TTC549 (cell line): ENCODE results near the gene HOXB2.
"Not testable (repeated sequence)": the region's sequence is repeated elsewhere in the genome, so short reads cannot be mapped to it uniquely, and the experiment has no call there.

Source experiments
- FAIRE-seq: peaks from 2 replicates; lab custom pipeline; 2012; peaks lifted over from hg19 to GRCh38; lab: Jason Lieb, UNC

Gene HOXB2

DNA sequence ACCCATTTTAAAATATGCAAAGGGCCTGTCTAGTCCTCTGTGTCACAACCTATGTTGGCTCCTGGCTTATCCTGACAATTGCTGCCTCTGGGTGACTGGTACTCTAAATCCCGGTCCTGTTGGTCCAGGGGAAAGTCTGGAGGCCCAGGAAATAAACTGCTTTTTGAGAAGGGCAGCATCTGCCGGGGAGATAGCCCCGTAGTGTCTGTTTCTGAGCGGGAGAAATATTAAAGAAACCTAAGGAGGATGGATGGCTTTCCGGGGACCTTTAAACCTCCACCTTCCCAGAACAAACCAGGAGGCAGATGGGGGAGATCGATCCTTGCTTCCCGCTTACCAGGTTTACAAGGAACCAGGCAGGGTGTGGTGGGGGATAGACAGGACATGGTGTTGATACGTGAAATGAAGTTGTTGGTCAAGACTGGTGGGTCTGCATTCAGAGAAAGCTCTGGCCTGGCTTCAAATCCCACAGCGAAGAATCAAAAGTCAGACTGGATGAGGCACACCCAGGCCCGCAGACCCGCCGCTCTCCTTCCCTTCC, 3.8 kb downstream of the HOXB2 start:
- FAIRE-seq: no peak

DNA sequence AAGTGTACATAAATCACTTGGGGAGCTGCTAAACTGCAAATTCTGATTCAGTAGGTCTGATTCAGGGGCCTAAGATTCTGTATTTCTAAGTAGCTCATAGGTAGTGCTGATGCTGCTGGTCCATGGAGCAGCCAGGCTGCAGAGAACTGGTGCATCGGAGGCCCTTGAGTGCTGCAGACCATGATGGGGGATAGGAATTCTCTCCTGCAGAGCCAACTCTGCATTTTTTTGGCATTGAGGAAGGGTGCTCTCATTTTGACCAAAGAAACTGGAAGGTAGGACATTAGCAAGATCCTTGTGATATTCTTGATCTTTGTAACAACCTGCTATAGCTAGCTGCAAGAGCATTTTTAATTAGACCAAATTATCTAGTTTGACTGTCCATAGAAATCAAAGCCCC, 4.7 kb downstream of the HOXB2 start:
- no peak for FAIRE-seq

GRCh38 chr17:48539177-48539576, 5.7 kb downstream of the HOXB2 start:
- no peak for FAIRE-seq

DNA sequence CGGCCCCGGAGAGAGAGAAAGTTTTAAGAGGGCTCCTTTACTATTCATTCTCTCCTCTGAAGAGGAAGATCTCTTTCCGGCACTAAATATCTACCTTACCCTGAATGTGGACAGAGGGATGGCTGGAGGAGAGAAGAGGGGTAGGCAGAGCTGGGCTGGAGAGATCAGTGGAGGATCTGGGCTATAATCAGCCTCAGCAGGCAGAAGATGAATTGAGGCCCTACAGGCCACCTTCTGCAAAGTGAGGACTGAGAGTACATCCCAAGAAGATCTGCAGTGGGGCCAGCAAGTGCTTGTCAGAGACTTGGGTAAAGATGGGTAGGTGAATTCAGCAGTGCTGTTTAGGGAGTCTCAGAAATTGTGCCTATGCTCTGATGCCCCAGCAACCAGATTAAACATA, 7.6 kb downstream of the HOXB2 start:
- FAIRE-seq: no peak

DNA sequence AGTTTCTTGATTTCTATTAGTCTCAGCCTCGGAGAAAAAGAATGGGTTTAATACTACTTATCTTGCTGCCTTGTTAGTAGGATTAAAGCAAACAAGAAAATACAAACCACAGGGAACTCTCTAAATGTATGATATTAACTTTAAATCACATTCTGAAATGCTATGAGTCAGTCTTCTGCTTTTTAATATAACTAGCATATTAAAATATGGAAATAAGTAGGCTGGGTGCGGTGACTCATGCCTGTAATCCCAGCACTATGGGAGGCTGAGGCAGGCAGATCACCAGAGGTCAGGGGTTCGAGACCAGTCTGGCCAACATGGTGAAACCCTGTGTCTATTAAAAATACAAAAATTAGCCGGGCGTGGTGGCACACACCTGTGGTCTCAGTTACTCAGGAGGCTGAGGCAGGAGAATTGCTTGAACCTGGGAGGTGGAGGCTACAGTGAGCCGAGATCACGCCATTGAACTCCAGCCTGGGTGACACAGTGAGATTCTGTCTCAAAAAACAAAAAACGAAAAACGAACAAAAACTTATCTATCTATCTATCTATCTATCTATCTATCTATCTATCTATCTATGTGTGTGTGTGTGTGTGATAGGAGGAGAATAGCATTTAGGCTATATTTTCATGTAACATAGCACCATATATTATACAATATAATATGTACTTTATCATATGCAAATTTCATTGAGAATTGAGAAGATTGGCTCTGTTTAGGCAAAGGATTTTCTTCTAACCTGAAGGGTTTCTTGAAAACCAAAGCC, 8.9 kb downstream of the HOXB2 start:
- FAIRE-seq: not testable (repeated sequence)

DNA sequence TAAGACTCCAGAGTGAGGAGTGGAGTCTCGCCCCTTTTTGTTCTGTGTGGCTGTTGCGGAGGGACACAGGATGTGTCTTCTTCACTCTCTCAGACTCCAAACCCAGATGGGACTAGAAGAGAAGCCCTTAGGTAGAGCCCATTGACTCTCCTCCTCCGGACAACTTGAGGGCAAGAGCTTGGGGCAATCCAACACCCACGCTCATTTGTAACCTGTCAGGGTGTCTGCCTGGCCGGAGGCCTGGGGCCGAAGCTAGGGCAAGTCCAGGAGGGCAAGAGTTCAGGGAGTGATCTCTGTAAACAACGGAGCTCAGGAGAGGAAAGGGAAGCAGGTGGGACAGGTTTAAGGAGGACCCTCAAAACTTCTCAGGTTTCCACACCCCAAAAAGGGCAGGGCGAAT, 12.6 kb downstream of the HOXB2 start:
- FAIRE-seq: no peak

GRCh38 chr17:48530887-48531272, 14.0 kb downstream of the HOXB2 start, which contains the start of gene HOXB1:
TSS of gene HOXB1 (minus strand) at chr17:48531011. CDS start at chr17:48530904, 107 bp downstream.
- FAIRE-seq: no peak

DNA sequence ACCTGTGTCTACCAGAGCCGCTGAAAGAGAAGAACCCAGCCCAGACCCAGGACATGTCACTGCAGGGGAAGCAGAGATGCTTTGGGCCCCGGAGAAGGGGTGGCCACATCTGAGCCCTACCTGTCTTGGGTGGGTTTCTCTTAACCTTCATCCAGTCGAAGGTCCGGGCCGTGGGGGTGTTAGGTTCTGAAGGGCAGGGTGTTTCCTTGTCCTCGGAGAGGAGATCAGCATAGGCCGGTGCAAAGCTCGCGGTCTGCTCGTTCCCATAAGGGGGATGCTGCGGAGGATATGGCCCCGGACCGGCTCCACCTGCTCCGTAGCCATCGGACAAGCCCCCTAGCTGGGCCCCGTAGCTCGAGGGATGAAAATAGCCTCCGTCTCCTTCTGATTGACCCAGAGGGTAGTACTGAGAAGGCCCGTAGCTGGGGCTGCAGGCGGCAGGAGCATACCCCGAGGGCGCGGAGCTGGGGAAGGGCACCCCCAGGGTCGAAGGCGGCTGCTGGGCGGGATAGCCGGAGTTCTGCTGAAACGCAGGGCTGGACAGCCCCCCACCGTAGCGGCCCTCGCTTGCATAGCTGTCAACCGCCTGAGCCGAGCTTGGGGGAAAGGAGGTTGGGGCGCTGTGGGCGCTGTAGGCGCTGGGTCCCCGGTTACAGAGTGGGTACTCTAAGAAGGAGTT, 14.6 kb downstream of the HOXB2 start:
- no peak for FAIRE-seq

- FAIRE-seq: no peak
These were observed 15.3 kb downstream of the HOXB2 start for GRCh38 chr17:48529683-48530009.

DNA sequence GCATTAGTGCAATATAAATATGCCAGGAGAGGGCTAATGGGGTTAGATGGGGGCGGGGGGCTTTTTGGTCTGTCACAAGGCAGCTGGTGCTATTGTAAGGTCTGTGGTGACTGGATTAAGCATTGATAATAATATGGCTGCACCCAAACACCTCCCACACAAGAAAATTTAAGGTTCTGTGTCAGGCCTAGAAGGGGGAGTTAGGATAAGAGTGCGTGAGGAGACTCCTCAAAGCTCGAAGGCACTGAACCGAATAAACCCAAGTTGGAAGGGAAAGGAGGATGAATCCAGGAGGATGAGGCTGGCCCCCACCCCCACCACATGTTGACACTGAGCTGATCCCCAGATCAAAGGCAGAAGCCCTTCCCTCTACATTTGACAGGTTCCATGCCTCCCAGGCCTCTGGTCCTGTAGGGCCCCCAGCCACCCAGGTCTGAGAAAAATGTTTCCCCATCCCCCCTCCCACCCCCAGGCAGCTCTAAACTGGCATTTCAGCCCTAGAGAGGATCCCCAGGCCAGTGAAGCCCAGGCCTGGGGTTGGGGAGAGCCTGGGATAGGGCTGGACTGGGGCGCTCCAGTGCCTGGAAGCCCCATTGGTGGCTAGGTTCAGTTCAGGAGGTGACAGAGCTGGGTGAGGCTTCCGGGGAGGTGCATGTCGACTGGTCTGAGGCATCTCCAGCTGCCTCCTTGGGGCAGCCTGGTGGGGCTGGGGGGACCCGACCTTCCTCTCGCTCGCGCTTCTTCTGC, 15.8 kb downstream of the HOXB2 start:
- FAIRE-seq: no peak

GRCh38 chr17:48528153-48528935, 16.6 kb downstream of the HOXB2 start:
- no peak for FAIRE-seq

GRCh38 chr17:48527547-48527932, 17.4 kb downstream of the HOXB2 start:
- FAIRE-seq: no peak

- FAIRE-seq: no peak
These were observed 18.0 kb downstream of the HOXB2 start for GRCh38 chr17:48526608-48527546.

DNA sequence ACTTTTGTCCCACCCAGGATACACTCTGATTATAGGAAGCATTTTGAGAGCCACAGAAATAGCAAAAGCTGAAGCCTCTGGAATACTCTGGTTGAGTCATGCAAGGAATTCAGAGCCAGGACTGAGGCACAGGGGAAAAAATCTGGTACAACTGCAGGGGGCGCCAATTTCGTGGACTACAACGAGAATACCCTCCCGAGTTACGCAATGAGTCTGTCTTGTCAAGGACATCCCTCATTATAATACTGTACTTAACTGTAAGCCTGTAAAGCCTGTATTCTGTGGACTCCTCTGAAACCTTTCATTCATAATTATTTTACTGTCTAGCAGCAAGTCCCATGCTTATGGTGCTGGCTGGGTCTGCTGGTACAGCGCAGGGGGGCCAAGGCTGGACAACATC, 21.9 kb downstream of the HOXB2 start:
- FAIRE-seq: no peak

DNA sequence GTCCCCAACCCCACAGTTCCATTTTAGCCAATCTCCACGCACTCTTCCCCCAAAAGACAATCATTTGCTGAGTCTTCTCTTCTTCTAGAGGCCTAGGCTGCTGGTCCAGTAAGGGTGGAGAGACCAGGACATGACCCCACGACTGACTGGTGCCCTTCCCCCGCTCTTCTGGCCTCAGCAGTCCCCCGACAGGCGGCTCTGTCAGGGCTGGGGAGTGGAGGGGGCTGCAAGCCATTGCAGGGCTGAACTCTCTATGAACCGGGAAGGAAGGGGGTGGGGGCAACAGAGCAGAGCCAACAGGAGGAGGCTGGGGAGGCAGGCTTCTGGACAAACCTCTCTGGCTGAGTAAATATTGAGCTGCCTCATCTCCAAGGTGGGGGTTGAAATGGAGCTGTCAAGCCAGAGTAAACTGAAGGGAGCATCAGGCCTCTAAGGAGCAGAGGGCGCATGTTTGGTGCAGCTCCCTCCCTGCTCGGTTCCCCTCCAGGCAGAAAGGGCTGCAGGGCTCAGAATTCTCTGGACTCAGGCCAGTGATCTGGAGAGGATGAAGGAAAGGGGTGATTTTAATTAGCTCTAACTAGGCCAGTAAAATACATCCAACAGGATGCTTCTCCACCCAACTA, 22.8 kb downstream of the HOXB2 start:
- FAIRE-seq: no peak

DNA sequence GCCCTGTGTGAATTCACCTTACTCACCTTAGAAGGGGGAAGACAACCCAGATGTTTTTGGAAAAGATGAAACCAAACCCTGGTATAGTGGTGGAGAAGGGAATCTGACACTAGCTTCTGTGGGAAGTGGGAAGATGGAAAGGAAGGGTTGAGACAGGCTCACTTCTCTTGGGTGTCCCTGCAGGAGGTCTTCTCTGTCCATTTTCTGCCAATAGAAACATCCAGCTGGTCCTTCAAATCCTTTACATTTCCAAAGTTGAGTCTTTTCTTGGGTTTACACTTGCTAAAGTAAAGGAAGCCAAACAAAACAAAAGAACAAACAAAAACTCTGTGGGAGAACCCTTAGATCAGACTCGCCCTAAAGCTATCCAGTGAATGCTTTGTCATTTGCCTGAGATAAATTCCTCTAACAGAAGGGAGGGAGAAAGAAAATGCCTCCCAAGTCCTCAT, 24.3 kb downstream of the HOXB2 start:
- FAIRE-seq: no peak

GRCh38 chr17:48519427-48519826, 25.5 kb downstream of the HOXB2 start:
- no peak for FAIRE-seq

DNA sequence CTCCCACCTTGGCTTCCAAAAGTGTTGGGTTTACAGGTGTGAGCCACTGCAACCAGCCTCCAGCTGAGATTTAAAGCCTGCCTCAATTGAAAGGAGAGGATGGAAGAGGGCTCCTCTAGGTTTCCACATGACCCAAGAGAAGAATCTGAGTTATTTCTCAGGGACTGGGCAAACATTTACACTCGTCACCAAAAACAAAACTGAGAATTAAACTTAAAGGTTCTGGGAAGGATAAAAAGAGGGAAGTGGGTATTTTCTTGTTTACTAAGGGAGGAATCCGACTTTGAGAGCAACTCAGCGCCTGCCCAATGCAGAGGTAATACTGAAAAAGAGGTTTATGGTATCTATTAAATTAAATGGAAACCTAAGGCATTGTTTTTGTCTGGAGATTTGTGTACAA, 27.4 kb downstream of the HOXB2 start:
- FAIRE-seq: no peak

- no peak for FAIRE-seq
These were observed 28.7 kb downstream of the HOXB2 start for GRCh38 chr17:48515925-48516900.
